Measurements from ENCODE around the gene UGT2A3.

DNA sequence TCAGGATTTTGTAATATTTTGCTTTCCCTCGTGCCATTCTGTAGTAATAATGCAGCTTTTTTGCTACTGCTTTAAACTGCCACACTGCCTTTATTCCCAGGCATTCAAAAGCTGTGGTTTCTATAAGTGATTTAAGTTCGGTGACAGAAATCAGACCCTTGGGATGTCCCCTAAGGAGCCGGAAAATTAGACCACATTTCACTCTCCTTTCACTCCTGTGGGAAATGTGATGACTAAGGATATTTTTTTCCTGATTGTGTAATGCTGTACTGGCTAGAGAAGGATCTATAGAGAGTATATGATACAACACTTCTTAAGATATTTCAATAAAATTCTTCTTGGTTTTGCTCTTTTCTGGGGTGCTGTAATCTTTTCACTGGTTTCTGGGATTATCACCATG is 24.4 kb downstream of the UGT2A3 start:
- TF ChIP-seq POLR2A (IDR thresholded peaks at IDR 0.05) = no peak
- TF ChIP-seq, protein P1, sequence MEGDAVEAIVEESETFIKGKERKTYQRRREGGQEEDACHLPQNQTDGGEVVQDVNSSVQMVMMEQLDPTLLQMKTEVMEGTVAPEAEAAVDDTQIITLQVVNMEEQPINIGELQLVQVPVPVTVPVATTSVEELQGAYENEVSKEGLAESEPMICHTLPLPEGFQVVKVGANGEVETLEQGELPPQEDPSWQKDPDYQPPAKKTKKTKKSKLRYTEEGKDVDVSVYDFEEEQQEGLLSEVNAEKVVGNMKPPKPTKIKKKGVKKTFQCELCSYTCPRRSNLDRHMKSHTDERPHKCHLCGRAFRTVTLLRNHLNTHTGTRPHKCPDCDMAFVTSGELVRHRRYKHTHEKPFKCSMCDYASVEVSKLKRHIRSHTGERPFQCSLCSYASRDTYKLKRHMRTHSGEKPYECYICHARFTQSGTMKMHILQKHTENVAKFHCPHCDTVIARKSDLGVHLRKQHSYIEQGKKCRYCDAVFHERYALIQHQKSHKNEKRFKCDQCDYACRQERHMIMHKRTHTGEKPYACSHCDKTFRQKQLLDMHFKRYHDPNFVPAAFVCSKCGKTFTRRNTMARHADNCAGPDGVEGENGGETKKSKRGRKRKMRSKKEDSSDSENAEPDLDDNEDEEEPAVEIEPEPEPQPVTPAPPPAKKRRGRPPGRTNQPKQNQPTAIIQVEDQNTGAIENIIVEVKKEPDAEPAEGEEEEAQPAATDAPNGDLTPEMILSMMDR (IDR thresholded peaks at IDR 0.05) = no peak
